Measurements from ENCODE around the gene CSRNP3. TPM values are rescaled to one million over a fixed set of nuclear protein-coding genes. Genes with fewer than 3 reads are reported as not detected.

The CSRNP3 gene
- total and polyA plus RNA-seq, 12 donors, result 1.3 to 20.1 (median 4.9) TPM

- 81 to 97% (median 91%) methylated on average over 1 of the region's 1 CpG for WGBS, 4 donors
- Histone ChIP-seq H3K27ac (no peak overlapping the region), H3K4me3 (no peak overlapping the region), H3K9me3 (replicated peaks in 1 of 3) (no peaks in the 10 kb centered on the region), H3K27me3 (no peaks in the 10 kb centered on the region), H3K36me3 (replicated peaks in 1 of 2) (no peaks in the 10 kb centered on the region), H3K4me1 (replicated peaks in 1 of 2) (no peaks in the 10 kb centered on the region)
- intact Hi-C loops (cut with DNase I), result no loop called here
- TF ChIP-seq POLR2A (IDR thresholded peaks at IDR 0.05), result no peak
- TF ChIP-seq CTCF (IDR thresholded peaks at IDR 0.05), result no peak
- no peak for DNase-seq
These were observed 224.3 kb downstream of the CSRNP3 start for GRCh38 chr2:165693838-165694237.

- 85 to 95% (median 89%) methylated on average over 4 of the region's 4 CpGs for WGBS, 4 donors
- Histone ChIP-seq H3K4me1 (replicated peaks in 1 of 2) (no peaks in the 10 kb centered on the region), H3K27ac (no peak overlapping the region), H3K27me3 (no peaks in the 10 kb centered on the region), H3K9me3 (replicated peaks in 1 of 3) (no peaks in the 10 kb centered on the region), H3K4me3 (no peak overlapping the region), H3K36me3 (replicated peaks in 1 of 2) (no peaks in the 10 kb centered on the region)
- DNase-seq, result no peak
- TF ChIP-seq CTCF (IDR thresholded peaks at IDR 0.05), result no peak
- TF ChIP-seq POLR2A (IDR thresholded peaks at IDR 0.05), result no peak
- intact Hi-C loops (cut with DNase I), result loop anchor here (5.0 kb wide), 2 partner anchors 291 to 296 kb away; no protein-coding TSS in a partner anchor
These were observed 228.4 kb downstream of the CSRNP3 start for GRCh38 chr2:165697748-165698443.

GRCh38 chr2:165698444-165698884 lies 229.0 kb downstream of the CSRNP3 start:
- no peak overlapping the region for H3K27ac ChIP-seq
- intact Hi-C loops (cut with DNase I), result loop anchor here (5.0 kb wide), 2 partner anchors 291 to 296 kb away; no protein-coding TSS in a partner anchor
- H3K9me3 ChIP-seq (replicated peaks in 1 of 3), result no peaks in the 10 kb centered on the region
- TF ChIP-seq POLR2A (IDR thresholded peaks at IDR 0.05), result no peak
- TF ChIP-seq CTCF (IDR thresholded peaks at IDR 0.05), result peak; percentile 24 to 69 (median 54)
- no peaks in the 10 kb centered on the region for H3K27me3 ChIP-seq
- H3K4me3 ChIP-seq, result no peak overlapping the region
- peak; percentile 28 to 73 (median 39) for DNase-seq
- no peaks in the 10 kb centered on the region for H3K4me1 ChIP-seq (replicated peaks in 1 of 2)
- H3K36me3 ChIP-seq (replicated peaks in 1 of 2), result no peaks in the 10 kb centered on the region
- WGBS, 4 donors, result 1 to 3% (median 1%) methylated on average over 4 of the region's 4 CpGs

- H3K4me1 ChIP-seq (replicated peaks in 1 of 2), result no peaks in the 10 kb centered on the region
- WGBS, 4 donors, result 72 to 94% (median 80%) methylated on average over 2 of the region's 2 CpGs
- intact Hi-C loops (cut with DNase I), result loop anchor here (5.0 kb wide), 2 partner anchors 293 to 298 kb away; no protein-coding TSS in a partner anchor
- no peak for TF ChIP-seq POLR2A (IDR thresholded peaks at IDR 0.05)
- no peak for TF ChIP-seq CTCF (IDR thresholded peaks at IDR 0.05)
- H3K27me3 ChIP-seq, result no peaks in the 10 kb centered on the region
- no peaks in the 10 kb centered on the region for H3K36me3 ChIP-seq (replicated peaks in 1 of 2)
- no peak overlapping the region for H3K27ac ChIP-seq
- H3K9me3 ChIP-seq (replicated peaks in 1 of 3), result no peaks in the 10 kb centered on the region
- H3K4me3 ChIP-seq, result no peak overlapping the region
- DNase-seq, result no peak
These were observed 230.4 kb downstream of the CSRNP3 start for GRCh38 chr2:165699946-165700345.
